Right lobe of liver (tissue), 4 donors: ENCODE results near the gene EML2.

Experiments used
- POLR2A ChIP-seq: fragments of 450-650 bp; IDR thresholded peaks from one replicate; pipeline ENCODE4 v1.6.1; 2017; ENCODE audit warnings: antibody characterized with exemption, mild to moderate bottlenecking
- TF ChIP-seq, protein P1 (sequence below), 4 donors: fragments of 200-600 bp in 3 of 4; fragments of 450-650 bp in 1 of 4; IDR thresholded peaks; one replicate each; pipeline versions ENCODE4 v1.5.1 to v1.8.0; 2016 to 2022; ENCODE audit warnings: antibody characterized with exemption in 4 of 4, mild to moderate bottlenecking in 2 of 4
- donor health status: DM: no; HTN: no; CAD: no.
- donor health status: DM: no; HTN: no; CAD: no.
- donor health status: DM: no; HTN: yes; CAD: no.

DNA sequence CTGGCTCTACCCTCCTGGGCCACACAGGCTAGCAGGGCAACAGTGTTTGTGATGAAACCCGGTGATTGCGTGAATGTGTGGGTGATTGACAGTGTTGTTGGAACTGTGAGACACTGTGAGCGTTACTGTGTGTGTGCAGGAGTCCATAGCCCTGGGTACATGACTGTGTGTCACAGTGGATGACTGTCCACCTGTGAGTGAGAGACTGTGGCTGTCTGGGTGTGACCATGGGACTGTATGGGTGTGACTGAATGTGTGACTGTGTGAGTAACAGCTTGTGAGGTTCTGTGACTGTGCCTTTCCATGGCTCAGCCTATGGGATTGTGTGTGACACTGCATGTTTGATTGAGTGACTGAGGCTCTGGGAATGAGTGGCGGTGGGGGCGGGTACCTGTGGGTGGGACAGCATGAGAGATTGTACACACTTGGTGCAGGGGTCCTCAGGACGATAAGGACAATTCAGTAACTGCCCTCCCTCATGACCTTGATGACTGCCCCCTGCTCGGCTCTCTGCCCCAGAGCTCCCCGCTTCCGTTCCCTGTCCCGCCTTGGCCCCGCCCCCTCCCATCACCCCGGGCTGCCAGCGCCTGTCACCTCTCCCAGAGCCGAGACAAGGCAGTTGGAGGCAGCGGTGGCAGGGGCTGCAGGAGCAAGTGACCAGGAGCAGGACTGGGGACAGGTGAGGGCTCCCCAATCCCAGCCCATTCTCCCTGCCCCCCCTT is 28.6 kb upstream of the EML2 start, which contains the start of gene GIPR:
- TF ChIP-seq, protein P1, sequence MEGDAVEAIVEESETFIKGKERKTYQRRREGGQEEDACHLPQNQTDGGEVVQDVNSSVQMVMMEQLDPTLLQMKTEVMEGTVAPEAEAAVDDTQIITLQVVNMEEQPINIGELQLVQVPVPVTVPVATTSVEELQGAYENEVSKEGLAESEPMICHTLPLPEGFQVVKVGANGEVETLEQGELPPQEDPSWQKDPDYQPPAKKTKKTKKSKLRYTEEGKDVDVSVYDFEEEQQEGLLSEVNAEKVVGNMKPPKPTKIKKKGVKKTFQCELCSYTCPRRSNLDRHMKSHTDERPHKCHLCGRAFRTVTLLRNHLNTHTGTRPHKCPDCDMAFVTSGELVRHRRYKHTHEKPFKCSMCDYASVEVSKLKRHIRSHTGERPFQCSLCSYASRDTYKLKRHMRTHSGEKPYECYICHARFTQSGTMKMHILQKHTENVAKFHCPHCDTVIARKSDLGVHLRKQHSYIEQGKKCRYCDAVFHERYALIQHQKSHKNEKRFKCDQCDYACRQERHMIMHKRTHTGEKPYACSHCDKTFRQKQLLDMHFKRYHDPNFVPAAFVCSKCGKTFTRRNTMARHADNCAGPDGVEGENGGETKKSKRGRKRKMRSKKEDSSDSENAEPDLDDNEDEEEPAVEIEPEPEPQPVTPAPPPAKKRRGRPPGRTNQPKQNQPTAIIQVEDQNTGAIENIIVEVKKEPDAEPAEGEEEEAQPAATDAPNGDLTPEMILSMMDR (IDR thresholded peaks at IDR 0.05): no peak
- TF ChIP-seq POLR2A: no peak
